Endometrial microvascular endothelial cells (primary cell): Measurements from ENCODE around the gene SUPT6H. TPM values are rescaled to one million over a fixed set of nuclear protein-coding genes. Genes with fewer than 3 reads are reported as not detected.

Source experiments
- in situ Hi-C: cut with HindIII; loops from 2 replicates; pipeline ENCODE4 v1.10.0; 2017; ENCODE audit warnings: low sequenced_read_pairs, low pct_unique_long_range_greater_than_20kb; ENCODE audit errors: inconsistent ontology term
- total RNA-seq: library from RNA; depleted of rRNA; stranded (reverse); fragments of >200 nt; gene quantifications from one replicate; pipeline ENCODE4 v1.2.3, GENCODE V29; 2015; ENCODE audit errors: inconsistent ontology term

The SUPT6H gene
- 38.7 TPM for total RNA-seq

DNA sequence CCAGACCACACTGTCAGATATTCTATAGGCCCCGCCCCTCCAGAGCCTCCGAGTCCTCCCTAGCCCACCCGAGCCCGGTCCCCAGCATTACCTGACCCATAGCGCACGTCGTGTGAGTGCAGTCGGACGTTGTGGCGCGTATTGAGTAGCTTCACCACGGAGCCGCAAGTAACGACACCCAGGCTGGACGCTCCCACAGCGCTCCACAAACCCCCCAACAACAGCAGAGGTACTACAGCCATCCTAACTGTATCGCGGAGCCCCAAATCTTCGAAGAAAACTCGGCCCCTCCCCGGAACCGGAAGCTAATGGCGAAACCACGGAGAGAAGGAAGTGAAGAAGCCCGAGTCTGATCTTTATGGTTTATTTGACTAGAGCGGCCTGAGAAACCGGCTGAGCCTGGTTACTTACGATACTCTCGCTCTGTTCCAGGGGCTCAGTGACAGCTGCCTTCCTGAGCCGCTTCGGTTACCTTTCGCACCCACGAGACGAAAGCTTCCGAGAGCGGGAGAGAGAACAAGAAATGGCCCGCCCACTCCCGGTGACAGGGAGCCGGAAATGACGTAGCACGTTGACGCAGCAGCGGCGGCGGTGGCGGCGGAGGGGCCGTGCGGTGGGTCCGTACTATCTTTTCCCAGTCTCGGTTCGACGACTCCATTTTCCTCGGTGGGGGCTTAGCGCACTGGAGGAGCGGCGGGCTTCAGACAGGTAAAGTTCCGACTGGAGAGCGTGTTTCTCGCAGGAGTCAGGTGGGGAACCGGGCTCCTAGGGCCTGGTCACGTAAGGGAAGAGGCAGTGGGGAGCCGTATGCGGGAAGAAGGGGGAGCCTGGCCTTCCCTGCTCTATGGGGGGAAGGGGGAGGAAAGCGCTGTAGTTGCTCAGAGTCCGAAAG lies at the start of gene SUPT6H, which contains the start of gene SDF2:
SUPT6H (plus strand) TSS at position 571 of the 892 bp plus-strand sequence. CDS start 11,197 bp downstream, outside the sequence.
SDF2 (minus strand) TSS at position 272 of the 892 bp plus-strand sequence; CDS start at position 242, 30 bp downstream.
- in situ Hi-C loops: no loop called here

DNA sequence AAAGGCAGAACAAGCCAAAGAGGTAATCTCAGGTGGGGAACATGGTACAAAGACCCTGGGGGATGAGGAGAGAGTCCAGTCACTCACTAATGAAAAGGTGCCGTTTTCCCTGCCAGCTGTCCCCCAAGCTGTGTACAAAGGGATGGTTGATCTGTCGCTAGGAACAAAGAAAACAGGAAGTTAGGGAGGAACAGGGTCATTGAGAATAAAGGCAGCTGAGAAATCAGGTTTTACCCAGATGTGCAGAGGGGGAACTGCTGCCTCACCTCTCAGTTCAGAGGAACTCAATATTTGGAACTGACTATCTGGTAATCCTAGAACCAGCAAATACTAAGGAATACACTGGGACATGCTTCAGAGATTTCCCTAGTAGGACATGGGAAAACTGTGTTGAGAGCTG lies 49.5 kb upstream of the SUPT6H start:
- in situ Hi-C loops: no loop called here

DNA sequence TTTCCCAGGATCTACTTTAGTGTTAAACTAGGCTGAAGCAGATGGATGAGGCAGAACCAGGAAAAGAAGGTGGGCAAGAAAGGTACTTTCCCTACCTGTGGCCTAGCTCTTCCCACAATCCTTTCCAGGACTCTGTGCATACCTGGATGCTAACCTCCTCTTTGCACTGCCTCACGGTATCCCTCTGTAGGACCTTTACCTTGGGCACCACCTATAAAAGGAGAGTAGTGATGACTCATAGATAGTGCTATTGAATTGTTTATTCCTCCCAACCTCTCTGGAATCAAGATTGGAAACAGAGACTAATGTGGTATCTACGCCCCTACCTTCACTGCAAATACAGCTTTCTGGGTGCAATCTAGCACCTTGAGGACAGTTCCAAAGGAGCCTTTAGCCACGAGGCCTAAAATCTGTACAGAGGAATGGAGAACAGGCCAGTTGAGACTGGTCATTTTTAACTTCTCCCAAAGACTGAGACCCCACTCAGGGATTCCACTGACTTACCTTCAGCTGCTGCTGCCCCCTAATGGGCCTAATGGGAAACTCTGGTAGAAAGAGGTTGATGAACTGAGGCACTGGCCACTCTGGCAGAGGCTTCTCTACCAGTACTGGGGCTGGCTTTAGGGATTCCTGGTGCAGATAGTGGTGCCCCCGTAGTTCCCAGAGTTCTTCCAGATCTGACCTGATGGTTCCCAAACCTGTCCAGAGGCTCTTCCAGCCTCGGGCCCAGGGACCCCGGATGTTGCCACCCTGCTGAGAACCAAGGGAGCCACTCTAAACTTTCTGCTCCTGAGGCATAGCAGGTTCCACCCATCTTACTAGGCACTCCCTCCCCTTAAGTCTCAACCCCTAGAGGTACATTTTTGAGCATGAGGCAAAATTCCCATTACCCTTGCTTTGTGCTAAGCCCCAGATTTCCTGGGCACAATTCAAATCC lies 48.8 kb upstream of the SUPT6H start:
- in situ Hi-C loops: no loop called here

DNA sequence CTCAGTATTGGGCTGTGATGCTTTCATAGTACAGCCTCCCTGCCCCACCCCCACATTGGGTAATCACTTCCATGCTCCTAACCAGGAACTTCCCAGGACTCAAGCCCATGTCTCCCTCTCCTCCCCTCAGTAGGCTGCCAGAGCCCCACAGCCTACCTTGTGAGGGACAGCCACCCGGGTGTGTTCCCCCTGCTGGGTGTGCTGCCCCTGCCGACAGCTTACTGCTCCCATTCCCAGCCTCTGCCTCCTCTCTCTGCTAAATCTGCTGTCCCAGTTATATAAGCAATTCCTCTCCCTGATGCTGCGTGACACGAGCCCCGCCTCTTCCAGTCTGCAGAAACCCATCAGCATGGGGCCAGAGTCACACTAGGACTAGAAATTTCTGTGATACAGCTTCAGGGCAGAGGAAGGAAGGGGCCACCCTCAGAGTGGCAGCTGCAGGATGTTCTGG lies 48.0 kb upstream of the SUPT6H start, which contains the start of gene RSKR:
RSKR (minus strand) TSS at position 255 of the 451 bp plus-strand sequence; CDS start at position 231, 24 bp downstream.
- in situ Hi-C loops: no loop called here

DNA sequence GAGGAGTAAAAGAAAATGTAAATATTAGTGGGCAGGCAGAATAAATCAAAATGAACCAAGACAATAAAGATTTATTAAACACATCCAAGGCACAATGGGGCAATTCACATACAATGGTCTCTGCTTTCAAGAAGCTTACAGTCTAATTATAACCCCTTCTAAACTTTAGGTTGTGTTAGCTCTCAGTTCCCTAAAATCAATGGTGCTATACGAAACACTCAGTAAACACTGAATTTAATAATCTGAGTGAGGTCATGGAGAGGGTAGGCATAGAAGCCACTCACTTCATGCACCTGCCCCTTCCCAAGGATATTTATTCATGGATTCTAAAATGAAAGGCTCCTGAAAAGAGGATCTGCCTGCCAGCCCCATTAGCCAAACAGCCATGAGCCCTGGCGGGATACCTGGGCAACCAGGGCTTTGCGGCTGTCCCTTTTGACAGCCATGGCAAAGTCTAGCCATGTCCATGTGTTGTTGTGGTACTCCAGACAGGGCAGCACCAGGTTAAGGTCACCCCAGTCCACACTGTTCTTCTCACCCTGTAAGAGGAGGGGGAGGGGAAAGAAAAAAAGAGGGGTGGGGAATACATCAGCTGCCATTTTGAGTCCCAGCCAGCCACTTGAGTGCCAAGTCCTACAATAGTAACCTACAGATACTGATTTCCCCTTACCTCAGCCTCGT lies 46.6 kb upstream of the SUPT6H start:
- in situ Hi-C loops: no loop called here

DNA sequence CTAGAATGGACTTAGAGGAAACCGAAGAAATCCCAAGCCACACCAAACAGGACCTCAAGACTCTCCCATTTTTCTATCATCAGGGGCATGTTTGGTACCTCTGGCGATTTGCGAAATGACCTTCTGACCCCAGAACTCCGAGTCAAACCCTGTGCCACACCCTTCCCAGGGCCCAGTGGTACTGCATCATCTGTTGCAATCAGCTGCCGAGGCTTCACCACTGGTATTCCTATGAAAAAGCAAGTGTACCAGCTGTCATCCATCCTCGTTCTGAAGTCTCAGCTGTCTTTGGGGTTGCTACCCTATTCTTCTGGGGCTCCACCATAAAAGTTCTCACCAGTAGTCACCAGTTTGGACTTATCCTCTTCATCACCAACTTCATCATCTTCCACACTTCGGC lies 45.7 kb upstream of the SUPT6H start:
- in situ Hi-C loops: no loop called here

DNA sequence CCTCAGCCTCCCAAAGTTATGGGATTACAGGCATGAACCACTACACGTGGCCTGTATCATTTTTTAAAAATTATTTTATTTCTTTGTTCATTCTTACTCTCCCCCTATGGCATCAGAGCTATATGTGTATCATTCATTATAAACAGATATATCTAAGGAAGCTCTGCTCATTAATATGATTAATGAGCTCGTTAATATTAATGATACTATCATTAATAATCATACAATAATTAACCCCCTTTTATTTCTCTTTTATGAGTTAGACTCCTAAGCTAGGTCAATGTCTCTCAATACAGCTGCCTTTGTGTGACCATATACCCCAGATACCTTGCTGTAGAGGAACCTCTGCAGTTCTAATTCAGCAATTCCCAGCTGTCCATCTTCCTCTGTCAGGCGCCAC lies 43.5 kb upstream of the SUPT6H start:
- in situ Hi-C loops: no loop called here

DNA sequence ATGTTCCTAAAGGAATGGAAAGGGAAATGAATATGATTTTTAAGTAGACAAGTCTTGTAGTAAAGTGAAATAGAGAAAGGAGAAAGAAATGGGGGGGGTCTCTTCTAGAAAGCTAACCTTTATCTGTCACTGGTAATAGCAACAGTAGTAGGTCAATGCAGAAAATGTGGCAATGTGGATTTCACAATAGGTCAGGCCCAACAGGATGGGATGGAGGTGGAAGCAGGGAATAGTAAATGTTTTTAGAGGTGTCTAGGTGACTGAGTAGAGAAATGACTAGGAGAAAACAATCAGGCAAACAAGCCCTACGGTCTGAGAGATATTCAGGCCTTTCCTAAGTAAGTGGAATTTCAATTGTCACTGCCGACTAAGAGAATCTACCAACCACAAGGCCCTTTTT lies 42.0 kb upstream of the SUPT6H start:
- in situ Hi-C loops: no loop called here

DNA sequence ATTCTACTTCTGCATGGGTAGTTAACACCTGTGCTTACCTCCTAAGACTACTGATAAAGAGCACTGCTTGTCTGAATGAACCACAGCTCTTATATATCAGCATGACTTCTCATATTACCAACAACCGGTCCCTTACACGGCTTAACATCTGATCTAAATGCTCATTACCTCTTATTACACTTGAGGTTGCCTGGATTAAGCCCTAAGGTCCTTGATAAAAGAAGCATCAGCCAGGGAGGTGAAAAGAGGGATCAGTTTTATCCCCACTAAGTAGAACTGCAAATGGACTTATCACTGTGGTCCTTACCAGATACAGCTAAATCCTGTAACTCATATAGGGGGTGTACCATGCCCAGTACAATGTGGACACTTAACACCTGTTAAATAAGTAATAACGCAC lies 39.8 kb upstream of the SUPT6H start:
- in situ Hi-C loops: no loop called here

DNA sequence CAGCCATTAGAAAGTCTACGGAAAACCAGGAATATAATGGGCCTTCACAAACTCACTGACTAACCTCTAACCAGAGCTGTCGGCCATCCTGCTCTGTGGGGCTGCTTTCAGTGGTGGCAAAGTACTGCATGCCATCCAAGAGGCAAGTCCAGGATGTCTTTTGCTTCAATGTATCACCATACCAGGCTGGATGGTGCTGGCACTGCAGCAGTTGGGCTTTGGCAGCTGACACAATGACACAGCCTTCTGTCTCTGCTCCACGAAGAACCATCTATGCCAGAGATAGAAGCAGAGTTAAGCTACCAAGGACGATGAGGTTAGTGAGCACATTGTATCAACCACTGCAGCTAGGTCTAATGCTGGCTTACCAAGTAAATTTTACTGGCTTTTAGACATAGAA lies 38.3 kb upstream of the SUPT6H start:
- in situ Hi-C loops: no loop called here

DNA sequence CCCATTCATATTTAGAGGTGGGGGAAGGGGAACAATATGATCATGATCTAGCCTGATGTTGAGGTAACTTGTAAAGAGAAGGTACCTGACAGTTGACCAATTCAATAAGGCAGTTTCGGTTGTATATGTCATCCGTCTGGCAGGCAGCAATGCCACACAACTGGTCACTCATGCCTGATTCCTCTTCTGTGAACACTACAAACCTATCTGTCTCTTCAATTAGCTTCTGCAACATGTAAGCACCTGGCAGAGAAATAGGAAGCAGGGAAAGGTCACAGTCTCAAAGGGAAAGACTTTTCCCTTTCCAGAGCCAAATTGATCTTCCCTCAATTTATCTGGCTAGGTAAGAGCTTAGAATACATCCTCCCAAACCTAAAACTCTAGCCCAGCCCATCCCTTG lies 37.9 kb upstream of the SUPT6H start:
- in situ Hi-C loops: no loop called here

DNA sequence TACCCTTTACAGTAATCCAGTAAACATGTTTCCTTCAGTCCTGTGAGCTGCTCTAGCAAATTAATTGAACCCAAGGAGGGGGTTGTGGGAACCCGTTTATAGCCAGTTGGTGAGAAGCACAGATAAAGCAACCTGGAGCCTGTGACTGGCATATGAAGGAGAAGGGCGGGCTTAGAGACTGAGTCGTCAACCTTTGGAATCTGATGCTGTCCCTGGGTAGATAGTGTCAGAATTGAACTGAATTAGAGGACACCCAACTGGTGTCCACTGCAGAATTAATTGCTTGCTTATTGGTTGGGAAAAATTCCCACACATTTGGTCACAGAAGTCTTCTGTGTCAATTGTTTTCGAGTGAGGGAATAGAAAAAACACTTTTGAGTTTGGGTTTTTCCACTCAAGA lies 35.2 kb upstream of the SUPT6H start:
- in situ Hi-C loops: no loop called here

DNA sequence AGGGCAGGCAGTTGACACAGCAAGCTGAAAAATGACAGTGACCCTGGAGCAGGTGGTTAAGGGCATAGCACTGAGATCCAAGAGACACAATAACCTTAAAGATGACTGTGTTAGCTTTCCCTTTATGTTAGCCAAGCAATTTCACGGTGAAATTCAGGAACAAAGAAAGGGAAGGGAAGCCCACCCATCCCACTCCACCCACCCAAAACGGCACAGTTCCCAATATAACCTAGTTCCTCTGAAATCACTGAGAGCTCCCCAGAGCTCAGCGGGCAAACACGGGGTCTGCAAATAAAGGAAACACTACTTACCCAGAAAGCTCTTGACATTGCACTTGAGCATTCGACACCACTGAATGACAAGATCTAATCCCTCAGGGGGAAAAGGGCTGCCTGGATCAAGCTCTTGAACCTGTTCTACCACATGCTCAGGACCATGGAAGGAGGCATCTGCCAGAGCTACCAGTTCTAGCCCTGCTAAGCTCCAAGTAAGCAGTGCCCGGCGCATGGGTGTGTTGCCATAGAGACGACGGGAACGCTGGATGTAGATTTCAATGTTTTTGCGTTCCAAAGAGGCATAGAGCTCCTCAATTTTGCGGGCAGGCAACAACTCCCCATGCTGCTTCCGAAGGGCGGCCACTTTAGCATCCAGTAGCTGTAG lies 27.7 kb upstream of the SUPT6H start:
- in situ Hi-C loops: no loop called here

DNA sequence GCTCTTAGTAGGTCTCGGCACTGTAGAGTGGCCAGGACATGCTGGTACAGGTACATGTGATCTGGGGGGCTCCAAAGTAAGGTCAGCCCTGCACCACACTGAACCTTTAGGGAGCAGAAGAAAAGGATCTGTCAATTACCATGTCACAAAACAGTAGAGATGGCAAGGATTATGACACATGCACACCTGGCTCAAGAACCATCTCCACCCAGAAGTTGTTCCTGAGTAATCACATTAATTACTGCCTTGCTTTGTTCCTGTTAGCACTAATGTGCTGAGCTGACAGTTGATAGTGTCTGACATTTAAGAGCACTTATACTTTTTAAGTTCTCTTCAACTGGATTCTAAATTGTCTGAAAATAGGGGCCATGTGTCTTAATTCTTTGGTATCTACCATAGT lies 26.5 kb upstream of the SUPT6H start:
- in situ Hi-C loops: no loop called here

DNA sequence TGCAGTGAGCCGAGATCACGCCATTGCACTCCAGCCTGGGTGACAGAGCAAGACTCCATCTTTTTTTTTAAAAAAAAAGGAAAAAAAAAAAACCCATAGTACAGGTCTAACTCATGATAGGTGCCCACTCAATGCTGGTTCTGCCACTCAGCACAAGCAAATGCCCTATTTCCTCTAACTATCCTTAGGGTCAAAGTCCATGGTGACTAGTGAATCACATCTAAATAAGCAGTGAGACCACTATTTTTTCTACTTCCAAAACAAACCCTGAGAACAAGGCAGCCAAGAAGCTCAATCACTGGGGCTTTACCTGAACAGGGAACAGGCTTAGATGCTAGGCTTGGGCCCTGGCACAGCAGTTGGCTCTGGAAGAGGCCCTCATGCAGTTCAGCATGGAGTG lies 20.4 kb upstream of the SUPT6H start:
- in situ Hi-C loops: no loop called here

DNA sequence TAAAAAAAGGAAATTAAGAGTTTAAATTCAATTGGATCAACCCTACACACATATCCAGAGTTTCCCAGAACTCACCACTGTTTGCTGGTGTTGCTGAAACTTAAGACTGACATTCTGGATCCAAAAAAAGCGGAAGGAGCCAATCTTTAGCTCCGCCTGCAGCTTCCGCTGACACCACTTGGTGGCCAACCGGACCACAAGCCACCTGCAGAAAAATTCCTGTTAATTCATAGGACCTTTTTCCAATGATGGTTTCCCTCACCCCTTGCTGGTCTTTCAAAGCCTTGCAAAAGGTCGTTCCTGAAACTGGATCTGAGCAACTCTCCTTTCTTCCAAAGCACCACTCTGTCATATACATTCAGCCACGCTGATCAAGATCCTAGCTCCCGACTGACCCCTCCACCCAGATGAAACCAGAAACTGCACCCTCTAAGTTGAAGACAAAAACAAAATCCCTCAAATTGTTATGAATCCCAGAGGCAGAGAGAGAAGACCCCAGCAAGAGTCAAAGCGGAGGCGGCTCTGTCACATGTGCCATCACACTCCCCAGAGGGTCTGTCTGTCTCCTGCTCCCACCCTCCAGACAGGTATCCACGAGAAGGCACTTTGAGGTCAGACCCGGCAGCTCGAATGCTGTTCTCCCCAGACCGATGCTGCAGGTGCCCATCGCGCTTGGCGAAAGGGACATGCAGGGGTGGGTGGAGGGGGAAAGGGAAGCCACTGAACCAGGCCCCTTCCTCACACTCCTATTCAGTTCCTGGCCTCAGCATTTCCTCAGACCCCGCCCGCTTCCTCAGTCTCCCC lies 17.8 kb upstream of the SUPT6H start:
- in situ Hi-C loops: no loop called here

DNA sequence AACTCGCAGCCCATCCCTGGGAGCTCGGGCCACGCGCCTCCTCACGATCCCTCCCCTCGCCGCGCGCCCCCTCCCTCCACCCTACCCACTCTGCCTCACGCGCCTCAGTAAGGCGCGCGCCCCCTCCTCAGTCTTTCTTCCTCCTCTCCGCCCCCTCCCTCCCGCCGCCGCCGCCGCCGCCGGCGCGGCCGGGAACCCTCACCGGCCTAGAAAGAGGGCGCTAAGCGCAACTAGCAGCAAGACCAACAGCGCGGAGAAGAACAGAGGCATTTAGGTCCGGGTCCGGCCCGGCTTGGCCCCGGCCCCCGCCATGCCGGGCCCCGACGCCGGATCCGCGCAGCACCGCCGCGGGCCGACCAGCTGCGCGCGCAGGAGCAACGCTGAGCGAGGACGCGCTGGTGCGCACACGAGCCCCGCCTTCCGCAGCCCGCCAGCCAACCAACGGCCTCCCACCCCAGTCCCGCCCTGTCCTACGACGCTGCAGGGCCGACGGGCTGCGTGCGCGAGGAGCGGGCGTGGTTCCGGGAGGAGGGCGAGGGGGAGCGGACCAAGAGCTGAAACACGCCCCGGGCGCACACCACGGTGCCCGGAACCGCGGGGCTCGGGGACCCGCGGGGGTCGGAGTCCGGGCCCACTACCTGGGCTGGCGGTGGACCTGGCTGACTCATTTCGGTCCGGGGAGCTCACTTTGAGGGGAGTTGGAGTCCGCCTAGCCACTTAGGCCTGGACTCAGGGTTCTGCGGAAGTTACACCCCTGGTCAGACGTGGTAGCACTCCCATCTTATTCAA lies 17.0 kb upstream of the SUPT6H start, which contains the start of gene BLTP2:
BLTP2 (minus strand) TSS at position 372 of the 789 bp plus-strand sequence; CDS start at position 270, 102 bp downstream.
- in situ Hi-C loops: no loop called here
